Right lobe of liver (tissue), 4 donors: ENCODE data around the gene GRM7.

ENCODE experiments used
- POLR2A ChIP-seq: fragments of 450-650 bp; IDR thresholded peaks from one replicate; pipeline ENCODE4 v1.6.1; 2017; ENCODE audit warnings: antibody characterized with exemption, mild to moderate bottlenecking
- TF ChIP-seq, protein P1 (sequence below), 4 donors: fragments of 200-600 bp in 3 of 4; fragments of 450-650 bp in 1 of 4; IDR thresholded peaks; one replicate each; pipeline versions ENCODE4 v1.5.1 to v1.8.0; 2016 to 2022; ENCODE audit warnings: antibody characterized with exemption in 4 of 4, mild to moderate bottlenecking in 2 of 4
- donor health status: DM: no; HTN: no; CAD: no.
- donor health status: DM: no; HTN: no; CAD: no.
- donor health status: DM: no; HTN: yes; CAD: no.

DNA sequence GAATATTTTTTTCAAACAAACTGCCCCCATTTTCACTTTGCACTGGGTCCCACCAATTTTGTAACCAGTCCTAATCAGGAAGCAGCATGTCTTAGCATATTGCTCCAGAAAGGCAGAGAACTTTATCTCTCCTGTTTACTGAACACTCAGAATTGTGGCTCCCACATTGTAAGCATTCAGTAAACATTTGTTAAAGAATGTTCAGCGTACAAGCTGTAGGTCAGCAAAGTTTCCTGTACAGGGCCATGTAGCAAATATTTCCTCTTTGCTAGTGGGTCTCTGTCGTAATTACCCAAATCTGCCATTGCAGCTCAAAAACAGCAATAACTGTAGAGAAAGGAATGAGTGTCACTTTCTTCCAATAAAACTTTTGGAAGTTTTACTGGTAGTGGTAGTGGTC is 393.3 kb downstream of the GRM7 start:
- TF ChIP-seq, protein P1, sequence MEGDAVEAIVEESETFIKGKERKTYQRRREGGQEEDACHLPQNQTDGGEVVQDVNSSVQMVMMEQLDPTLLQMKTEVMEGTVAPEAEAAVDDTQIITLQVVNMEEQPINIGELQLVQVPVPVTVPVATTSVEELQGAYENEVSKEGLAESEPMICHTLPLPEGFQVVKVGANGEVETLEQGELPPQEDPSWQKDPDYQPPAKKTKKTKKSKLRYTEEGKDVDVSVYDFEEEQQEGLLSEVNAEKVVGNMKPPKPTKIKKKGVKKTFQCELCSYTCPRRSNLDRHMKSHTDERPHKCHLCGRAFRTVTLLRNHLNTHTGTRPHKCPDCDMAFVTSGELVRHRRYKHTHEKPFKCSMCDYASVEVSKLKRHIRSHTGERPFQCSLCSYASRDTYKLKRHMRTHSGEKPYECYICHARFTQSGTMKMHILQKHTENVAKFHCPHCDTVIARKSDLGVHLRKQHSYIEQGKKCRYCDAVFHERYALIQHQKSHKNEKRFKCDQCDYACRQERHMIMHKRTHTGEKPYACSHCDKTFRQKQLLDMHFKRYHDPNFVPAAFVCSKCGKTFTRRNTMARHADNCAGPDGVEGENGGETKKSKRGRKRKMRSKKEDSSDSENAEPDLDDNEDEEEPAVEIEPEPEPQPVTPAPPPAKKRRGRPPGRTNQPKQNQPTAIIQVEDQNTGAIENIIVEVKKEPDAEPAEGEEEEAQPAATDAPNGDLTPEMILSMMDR (IDR thresholded peaks at IDR 0.05): no peak
- no peak for TF ChIP-seq POLR2A
